GM12892 (cell line): ENCODE data around the gene ALPL.

Experiments
- POLR2A ChIP-seq: IDR thresholded peaks from 2 replicates; pipeline ENCODE4 v1.6.1; 2011; ENCODE audit warnings: low read depth, low read length, control low read depth
- POLR2AphosphoS5 ChIP-seq: IDR thresholded peaks from 2 replicates; pipeline ENCODE4 v1.6.1; 2011; ENCODE audit warnings: low read depth, low read length, control low read depth

DNA sequence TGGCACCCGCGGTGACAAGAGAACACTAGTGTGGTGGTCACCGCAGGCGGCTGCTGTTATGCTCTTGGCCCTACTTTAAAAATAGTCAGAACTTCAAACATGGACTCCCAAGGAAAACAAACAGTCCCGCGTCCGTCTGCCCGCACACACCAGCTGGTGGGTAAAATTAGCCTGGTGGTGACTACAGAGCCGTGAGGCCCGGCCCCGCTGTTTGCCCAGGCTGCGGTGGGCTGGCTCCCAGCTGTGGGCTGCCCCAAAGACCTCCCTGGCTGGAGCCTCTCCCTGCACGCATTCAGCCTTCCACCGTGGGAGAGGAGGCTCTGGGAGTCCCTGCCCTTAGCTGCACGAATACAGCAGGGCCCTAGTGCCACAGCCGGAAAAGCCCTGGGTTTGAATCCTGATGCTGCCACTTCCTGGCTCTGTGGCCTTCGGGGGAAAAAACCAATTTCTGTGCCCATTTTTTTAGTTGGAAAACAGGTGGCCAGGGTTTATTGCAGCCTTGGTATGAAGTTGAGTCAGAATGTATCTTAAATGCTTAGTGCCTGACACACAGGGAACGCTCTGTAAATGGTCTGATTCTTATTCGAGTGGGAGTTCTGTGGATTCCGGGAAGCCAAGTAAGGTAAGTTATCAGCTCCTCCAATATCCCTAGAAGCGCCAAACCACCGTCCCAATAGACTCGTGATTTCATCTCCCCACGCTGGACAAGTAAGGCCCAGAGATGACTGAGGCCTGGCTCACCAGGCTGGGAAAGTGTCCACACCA lies 58.2 kb downstream of the ALPL start:
- TF ChIP-seq POLR2A: no peak
- TF ChIP-seq POLR2AphosphoS5: no peak
